ENCODE results near the gene LSM7.

DNA sequence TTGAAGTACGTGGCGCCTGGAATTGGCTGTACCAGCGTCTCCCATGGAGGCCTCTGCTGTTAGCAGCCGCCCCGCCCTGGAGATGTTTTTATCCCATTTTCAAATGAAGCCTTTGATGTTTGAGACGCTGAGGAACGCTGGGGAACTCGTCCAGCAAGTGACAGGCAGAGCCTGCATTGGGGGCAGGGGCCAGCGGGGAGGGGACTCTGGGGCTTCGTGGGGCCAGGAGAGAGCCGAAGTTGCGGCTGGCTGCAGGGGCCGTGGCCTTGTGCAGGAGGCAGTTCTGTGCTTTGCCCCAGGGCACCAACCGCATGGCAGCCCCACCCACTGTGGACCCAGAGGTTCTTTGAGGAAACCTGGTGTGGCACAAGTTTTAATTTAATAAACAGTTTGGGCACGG, 13.6 kb upstream of the LSM7 start:
- TF ChIP-seq NONO (IDR thresholded peaks at IDR 0.05) (no peak), NONO (CRISPR knock-in tag; conservative IDR thresholded peaks at IDR 0.05) (no peak), ASH2L (IDR thresholded peaks at IDR 0.05; ENCODE audit: insufficient read length, low read depth, low read length) (no peak), ZKSCAN5 (CRISPR knock-in tag; IDR thresholded peaks at IDR 0.05) (no peak), ZNF839 (CRISPR knock-in tag; IDR thresholded peaks at IDR 0.05; ENCODE audit: borderline replicate concordance) (no peak), RBFOX2 (IDR thresholded peaks at IDR 0.05; ENCODE audit: low read depth, low read length) (no peak), MAFK (conservative IDR thresholded peaks at IDR 0.05 in 1 of 2, IDR thresholded peaks at IDR 0.05 in 1 of 2; ENCODE audit: low read length in 2 of 2) (no peak), ZMYM3 (CRISPR knock-in tag; IDR thresholded peaks at IDR 0.05) (no peak), CEBPB (IDR thresholded peaks at IDR 0.05; ENCODE audit: borderline replicate concordance, low read depth, low read length) (no peak), CTCF (CRISPR knock-in tag; IDR thresholded peaks at IDR 0.05) (no peak), HOXA9 (CRISPR knock-in tag; IDR thresholded peaks at IDR 0.05; ENCODE audit: borderline replicate concordance) (no peak), CAMTA2 (CRISPR knock-in tag; IDR thresholded peaks at IDR 0.05; ENCODE audit: borderline replicate concordance) (no peak), ZNF44 (CRISPR knock-in tag; IDR thresholded peaks at IDR 0.05) (no peak), ZNF790 (CRISPR knock-in tag; IDR thresholded peaks at IDR 0.05; ENCODE audit: borderline replicate concordance) (no peak), FLYWCH1 (CRISPR knock-in tag; IDR thresholded peaks at IDR 0.05) (no peak)

Data from HepG2 (cell line).